ENCODE measurements around the gene NR3C2.

DNA sequence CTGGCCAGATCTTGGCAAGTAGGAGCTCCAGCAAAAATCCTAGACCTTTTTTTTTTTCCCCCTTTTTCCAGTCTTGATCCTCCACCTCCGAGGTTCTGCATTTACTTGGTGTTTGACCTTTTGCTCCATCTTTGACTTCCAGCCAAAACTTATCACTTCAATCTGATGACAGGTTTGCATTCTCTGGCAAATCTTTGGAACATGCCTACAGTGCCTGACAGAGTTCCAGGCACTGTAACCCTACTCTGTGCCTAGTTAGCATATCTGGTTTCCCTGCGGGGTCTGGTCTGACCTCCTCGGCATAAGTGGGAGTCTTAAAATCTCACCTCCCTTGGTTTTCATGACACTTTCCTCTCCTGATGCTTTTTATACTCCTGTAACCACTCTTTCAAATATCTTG, 39.4 kb upstream of the NR3C2 start:
- TF ChIP-seq, protein P1, sequence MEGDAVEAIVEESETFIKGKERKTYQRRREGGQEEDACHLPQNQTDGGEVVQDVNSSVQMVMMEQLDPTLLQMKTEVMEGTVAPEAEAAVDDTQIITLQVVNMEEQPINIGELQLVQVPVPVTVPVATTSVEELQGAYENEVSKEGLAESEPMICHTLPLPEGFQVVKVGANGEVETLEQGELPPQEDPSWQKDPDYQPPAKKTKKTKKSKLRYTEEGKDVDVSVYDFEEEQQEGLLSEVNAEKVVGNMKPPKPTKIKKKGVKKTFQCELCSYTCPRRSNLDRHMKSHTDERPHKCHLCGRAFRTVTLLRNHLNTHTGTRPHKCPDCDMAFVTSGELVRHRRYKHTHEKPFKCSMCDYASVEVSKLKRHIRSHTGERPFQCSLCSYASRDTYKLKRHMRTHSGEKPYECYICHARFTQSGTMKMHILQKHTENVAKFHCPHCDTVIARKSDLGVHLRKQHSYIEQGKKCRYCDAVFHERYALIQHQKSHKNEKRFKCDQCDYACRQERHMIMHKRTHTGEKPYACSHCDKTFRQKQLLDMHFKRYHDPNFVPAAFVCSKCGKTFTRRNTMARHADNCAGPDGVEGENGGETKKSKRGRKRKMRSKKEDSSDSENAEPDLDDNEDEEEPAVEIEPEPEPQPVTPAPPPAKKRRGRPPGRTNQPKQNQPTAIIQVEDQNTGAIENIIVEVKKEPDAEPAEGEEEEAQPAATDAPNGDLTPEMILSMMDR (conservative IDR thresholded peaks at IDR 0.05; ENCODE audit: low read depth, low read length), result no peak
- TF ChIP-seq EZH2 (IDR thresholded peaks at IDR 0.05; ENCODE audit: borderline replicate concordance, low read depth, low read length, poor library complexity, severe bottlenecking), result no peak

All from A673 (cell line).